Stimulated activated CD4-positive, alpha-beta T cell treated with anti-CD3 and anti-CD28 coated beads, Interleukin-4, amount 100 ng/mL, for 4 hours (primary cell): Measurements from ENCODE around the gene TRIM41.
A peak's percentile ranks its signal among the peaks of the same experiment; 100 is the strongest.
"Not testable (repeated sequence)": the region's sequence is repeated elsewhere in the genome, so short reads cannot be mapped to it uniquely, and the experiment has no call there.

ENCODE experiments used
- DNase-seq, 2 experiments: peaks; one replicate each; pipeline ENCODE4 v3.0.0-alpha.2; 2020

TRIM41 gene

DNA sequence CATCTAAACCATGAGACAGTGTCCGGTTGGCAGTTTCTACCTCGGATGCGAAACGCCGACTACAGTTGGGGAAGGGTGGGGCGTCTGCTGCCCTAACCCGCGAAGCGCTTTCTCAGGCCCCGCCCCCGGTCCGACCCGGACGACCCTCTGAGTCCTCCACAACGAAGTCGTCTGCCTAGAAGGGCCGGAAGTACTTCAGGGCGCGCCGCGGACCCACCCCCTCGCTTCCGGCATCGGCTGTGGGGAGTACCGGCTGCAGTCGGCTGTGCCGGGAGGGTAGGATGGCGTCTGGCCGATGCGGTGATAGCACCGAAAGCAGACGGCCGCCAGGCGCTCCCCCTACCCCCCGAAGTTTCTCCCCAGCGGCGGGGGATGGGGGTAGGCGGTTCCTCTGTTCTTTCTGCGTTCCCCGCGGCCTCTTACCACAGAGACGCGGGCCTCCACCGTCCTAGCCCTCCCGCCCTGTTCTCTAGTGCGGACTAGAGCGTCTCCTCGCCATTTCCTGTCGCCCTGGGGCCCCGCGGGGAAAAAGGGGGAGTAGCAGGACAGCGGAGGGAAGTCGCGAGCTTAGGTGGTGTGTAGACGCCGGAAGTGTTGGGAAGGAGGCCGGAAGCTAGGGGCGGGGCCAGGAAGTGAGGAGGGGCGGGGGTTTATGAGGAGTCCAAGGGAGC is at the start of gene TRIM41:
Gene TRIM41 (plus strand): TSS at position 224 of the 671 bp plus-strand sequence. CDS start 719 bp downstream, outside the sequence.
- DNase-seq, result peak; percentile 96 to 97

DNA sequence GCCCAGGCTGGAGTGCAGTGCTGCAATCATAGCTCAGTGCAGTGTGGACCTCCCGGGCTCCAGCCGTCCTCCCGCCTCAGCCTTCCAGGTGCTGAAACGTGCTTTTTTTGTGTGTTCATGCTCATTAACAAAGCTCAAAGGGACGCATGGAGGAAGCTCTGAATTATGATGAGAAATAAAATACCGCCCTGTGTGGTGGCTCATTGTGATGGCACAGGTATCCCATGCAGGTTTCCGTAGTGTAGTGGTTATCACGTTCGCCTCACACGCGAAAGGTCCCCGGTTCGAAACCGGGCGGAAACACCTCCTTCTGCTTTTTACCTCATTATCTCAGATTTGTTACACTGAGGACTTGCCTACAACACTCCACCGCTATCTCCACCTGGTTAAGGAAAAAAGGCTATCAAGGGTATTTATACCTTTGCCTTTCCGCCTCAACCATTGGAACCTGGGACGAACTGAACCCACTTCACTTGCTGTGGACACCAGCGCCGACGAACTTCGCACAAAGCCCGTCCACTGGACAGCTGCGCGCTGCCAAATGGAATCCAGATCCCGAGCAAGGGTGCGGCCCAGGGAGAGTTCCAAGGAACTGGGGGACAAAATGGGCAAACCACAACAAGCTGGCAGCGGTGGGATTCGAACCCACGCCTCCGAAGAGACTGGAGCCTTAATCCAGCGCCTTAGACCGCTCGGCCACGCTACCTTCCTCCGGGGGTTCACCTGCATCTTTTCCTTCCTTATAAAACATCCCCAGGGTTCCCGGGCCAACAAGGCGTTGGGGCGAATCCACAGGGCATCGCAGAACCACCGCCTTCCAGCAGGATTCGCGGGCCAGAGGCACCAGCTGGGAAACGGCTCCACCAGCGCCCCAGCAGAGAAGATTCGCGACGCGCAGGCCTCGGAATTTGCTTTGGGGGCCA is 49.4 kb upstream of the TRIM41 start:
- peak; percentile 65 to 72 for DNase-seq

GRCh38 chr5:181176254-181176952 is 46.7 kb upstream of the TRIM41 start:
- no peak for DNase-seq

- DNase-seq, result not testable (repeated sequence)
Measured at GRCh38 chr5:181177559-181177958, 45.5 kb upstream of the TRIM41 start.

- peak; percentile 34 to 58 for DNase-seq
Measured at GRCh38 chr5:181181650-181182565, 41.2 kb upstream of the TRIM41 start.

DNA sequence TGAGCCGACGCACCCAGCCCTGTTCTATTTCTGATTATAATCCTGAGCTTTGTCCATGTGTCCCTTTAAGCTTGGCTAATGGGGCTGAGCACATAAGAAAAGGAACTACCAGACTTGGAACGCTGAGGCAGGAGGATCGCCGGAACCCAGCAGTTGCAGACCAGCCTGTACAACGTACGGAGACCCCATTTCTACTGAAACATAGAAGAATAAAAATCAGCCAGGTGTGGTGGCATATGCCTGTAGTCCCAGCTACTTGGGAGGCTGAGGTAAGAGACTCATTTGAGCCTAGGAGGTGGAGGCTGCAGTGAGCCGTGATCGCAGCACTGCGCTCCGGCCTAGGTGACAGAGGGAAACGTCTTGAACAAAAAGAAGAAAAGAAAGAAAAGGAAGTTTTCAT is 40.4 kb upstream of the TRIM41 start:
- DNase-seq, result no peak

GRCh38 chr5:181184845-181185216 is 38.2 kb upstream of the TRIM41 start:
- DNase-seq, result no peak

DNA sequence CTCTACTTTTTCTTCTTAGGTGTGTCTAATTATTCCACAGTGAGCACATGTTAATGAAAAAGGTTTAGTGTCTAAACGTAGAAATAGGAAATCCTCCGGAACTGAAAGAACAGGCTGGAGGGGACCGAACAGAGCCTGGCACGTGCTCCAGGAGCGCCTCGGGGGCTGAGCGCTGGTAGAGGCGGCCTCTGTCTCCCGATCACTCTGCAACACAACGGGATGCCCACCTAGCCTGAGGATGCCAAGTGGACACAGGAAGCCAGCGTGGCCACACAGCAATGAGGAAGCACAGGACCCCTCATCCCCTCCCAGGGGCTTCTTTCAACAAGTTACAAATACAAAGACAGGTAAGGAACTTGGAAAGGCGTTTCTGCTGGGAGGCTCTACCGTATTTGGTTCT is 37.5 kb upstream of the TRIM41 start:
- DNase-seq, result no peak

DNA sequence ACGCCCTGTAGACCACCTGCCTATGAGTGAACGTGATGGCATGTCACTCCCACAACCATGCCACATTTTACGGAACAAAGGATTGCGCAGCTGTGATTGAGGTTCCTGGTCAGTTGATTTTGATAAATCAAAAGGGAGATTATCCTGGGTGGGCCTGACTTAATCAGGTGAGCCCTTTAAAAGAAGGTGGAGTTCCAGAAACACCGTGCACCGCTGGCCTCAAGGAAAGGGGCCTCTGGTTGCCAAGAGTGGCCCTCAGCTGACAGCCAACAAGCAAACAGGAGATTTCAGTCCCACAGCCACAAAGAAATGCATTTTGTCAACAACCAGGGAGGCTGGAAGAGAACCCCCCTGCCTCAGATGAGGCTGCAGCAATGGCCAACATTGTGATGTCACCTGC is 37.1 kb upstream of the TRIM41 start:
- DNase-seq, result no peak

- no peak for DNase-seq
Measured at GRCh38 chr5:181186986-181187499, 36.0 kb upstream of the TRIM41 start.

DNA sequence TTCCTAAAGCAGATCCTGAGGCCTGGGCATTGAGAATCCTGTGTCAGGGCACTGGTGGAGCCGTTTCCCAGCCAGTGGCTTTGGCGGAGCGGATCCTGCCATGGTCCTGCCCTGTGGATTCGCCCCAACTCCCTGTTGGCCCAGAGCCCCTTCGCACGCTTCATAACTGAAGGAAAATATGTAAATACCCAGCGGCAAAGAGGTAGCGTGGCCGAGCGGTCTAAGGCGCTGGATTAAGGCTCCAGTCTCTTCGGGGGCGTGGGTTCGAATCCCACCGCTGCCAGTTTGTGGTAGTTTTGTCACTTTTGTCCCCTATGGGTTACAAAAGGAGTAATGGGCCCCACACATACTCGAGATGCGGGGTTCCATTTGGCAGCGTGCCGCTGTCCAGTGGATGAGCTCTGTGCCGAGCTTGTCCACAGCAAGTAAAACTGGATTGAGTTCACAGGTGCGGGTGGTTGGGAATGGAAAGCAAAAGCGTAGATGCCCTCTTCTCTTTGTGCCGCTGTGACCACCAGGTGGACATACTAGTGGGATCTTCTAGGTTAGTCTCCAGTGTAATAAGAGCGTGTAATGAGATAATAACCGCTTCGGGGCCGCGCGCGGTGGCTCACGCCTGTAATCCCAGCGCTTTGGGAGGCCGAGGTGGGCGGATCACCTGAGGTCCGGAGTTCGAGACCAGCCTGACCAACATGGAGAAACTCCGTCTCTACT is 35.4 kb upstream of the TRIM41 start:
- peak; percentile 35 to 66 for DNase-seq

- DNase-seq, result peak; percentile 76
Measured at GRCh38 chr5:181188700-181189362, 34.2 kb upstream of the TRIM41 start.

- peak; percentile 52 to 70 for DNase-seq
Measured at GRCh38 chr5:181189363-181189961, 33.6 kb upstream of the TRIM41 start.

DNA sequence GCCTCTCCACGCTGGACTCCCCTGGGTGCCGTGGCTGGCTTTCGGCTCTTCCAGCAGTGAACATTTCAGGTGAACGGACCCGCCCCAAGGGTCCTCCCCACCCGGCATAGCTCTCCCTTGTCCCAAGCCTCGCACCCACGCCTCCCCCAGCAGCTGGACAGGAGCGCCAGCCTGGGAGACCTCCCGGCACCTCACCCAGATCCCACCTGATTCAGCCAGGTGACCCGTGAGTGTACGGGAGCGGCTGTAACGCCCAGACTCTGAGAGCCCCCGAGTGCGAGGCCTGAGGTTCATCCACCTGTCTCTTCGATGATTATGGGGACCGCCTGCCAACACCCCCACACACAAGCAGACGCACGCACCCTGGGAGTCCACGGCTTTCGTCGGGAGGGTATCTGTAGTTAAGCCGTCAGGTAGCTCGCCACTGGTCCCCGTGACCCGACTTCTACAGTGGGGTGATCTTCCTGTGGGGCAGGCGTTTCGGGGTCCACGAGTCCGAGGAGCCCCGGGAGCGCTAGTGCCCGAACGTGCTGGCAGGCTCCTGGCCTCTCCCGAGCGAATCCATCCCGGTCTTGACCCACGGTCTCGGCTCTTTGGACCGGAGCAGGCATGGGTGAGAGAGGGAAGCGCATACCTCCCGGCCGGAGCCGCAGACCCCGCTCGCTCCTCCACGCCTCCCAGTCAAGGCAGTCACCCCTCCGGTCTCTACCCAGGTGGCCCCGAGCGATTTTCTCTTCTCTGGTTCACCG is 32.9 kb upstream of the TRIM41 start:
- peak; percentile 34 to 58 for DNase-seq

DNA sequence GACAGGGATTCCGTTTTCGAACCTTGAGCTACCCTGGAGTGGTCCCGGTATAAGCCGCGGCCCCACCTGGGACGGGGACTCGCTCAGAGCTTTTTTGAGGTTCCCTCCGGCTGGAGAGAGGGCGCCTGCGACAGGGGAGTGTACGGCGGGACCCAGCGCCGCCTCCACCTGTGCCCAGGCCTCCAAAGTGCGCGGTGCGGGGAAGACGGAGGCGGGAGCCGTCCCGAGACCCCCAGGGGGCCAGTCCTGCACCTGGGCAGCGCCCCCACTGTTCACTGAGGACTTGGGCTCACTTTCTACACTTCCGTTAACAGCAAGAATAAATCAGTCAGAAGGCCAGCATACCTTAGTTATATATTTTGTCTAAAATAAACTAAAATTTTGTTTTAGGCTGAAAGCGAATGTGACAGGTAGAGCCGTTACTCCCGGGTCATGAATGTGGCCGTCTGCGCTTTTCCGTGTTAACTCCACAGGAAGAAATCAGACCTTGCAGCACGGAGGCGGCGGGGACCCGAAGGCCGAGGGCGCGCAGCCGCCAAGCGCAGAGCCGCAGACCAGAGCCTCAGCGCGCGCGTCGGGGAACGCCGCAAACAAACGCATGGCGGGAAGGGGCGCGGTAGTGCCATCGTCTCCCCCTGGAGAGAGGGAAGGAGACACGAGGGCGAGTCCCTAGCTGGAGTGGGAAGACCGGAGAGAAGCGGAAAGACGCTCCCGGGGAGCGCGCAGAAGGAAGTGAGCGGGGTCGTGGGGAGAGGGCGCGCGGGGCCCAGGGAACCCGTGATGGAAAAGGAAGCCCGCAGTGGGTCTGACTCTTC is 32.2 kb upstream of the TRIM41 start:
- peak; percentile 45 to 56 for DNase-seq

DNA sequence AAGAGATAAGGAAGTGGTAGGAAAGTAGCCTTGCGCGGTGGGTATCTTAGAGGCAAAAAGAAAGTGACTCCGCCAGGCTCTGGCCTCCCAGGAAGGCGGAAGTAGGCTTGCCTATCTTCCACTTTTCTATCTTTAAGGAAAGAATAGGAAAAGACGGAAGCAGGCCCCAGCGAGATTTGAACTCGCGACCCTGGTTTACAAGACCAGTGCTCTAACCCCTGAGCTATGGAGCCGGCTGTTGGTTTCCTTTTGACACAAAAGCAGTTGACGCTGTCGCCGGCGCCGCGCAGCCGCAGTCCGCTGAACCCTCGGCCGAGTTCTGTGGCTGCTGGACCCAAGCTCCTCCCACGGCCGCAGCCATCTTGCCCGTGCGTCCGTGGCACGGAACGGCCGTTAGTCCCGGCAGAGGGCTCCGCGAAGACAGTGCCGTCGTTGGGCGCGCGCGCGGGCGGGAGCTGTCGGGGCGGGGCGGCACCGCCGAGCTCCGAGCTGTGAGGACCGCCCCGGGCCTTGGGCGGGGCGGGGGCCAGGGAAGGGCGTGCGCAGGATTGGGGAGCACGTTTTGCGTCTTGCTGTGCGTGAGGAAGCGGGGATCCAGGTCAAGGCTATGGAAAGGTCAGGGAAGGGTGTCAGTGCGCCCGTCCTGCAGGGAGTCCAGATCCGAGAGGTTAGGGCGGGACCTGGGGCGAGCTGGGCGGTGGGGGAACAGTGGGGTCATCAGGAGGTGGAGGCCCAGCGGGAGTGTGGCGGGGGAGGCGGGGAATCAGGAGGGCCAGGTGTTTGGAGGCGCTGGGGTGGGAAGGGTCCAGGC is 31.4 kb upstream of the TRIM41 start:
- DNase-seq, result peak; percentile 90 to 93

DNA sequence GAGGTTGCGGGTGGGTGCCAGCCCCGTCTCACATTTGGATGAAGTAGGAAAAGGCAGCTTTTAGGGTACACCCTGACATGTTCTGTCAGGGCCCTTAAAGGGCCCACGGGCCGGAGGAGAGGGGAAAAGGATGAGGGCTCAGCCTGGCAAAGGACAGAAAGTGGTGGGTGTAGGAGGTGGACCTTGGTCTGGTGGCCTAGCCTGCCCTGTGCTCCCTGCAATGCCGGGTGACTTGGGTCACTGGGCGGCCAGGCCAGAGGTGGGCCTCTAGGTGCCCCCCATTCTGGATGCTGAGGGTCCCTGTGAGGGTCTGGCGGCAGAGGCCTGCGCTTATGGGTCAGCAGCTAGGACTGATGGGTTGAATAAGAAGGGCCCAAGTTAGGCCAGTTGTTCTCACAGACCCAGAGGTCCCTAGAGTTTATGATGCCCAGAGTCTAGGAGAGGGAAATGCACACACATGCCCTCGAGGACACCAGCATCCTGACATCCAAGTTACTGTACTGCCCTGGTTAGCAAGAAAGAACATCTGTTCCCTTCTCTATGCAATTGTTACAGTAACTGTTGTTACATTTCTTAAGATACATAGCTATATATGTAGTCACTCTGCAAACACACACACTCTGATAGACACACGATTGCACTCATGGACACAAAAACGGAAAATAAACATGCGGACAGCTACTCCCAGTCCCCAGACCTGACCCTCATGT is 30.6 kb upstream of the TRIM41 start:
- DNase-seq, result no peak
